NCI-H128 (cell line): ENCODE results near the gene MDK.

Experiments used
- DNase-seq: peaks from one replicate; lab custom pipeline; 2025; ENCODE audit not compliant: unreplicated experiment; lab: John Stamatoyannopoulos, UW

MDK gene

GRCh38 chr11:46347637-46348311 is 33.7 kb upstream of the MDK start:
- DNase-seq: no peak

GRCh38 chr11:46348566-46349401 is 32.7 kb upstream of the MDK start:
- no peak for DNase-seq

GRCh38 chr11:46350695-46351094 is 30.8 kb upstream of the MDK start:
- no peak for DNase-seq

GRCh38 chr11:46351148-46351547 is 30.3 kb upstream of the MDK start:
- no peak for DNase-seq

GRCh38 chr11:46351606-46352005 is 29.9 kb upstream of the MDK start:
- no peak for DNase-seq

- DNase-seq: no peak
Observed at GRCh38 chr11:46352063-46352841, 29.2 kb upstream of the MDK start.

GRCh38 chr11:46353698-46354097 is 27.8 kb upstream of the MDK start:
- DNase-seq: no peak

- no peak for DNase-seq
Observed at GRCh38 chr11:46356924-46357482, 24.5 kb upstream of the MDK start.

- DNase-seq: no peak
Observed at GRCh38 chr11:46357483-46357936, 24.0 kb upstream of the MDK start.

- no peak for DNase-seq
Observed at GRCh38 chr11:46359953-46360352, 21.5 kb upstream of the MDK start.

- DNase-seq: no peak
Observed at GRCh38 chr11:46360878-46361277, 20.6 kb upstream of the MDK start.

- DNase-seq: no peak
Observed at GRCh38 chr11:46361283-46362155, 19.9 kb upstream of the MDK start.

- no peak for DNase-seq
Observed at GRCh38 chr11:46362156-46363030, 19.1 kb upstream of the MDK start.

GRCh38 chr11:46363031-46363407 is 18.4 kb upstream of the MDK start:
- no peak for DNase-seq

- no peak for DNase-seq
Observed at GRCh38 chr11:46363455-46364005, 17.9 kb upstream of the MDK start.

GRCh38 chr11:46364056-46364455 is 17.4 kb upstream of the MDK start:
- DNase-seq: no peak

GRCh38 chr11:46364791-46365190 is 16.7 kb upstream of the MDK start:
- DNase-seq: no peak

- DNase-seq: no peak
Observed at GRCh38 chr11:46366260-46366659, 15.2 kb upstream of the MDK start.

GRCh38 chr11:46366661-46367161 is 14.8 kb upstream of the MDK start:
- DNase-seq: no peak
